Measurements from ENCODE around the gene EIF2S2. TPM values are rescaled to one million over a fixed set of nuclear protein-coding genes. Genes with fewer than 3 reads are reported as not detected.

EIF2S2 gene
- total RNA-seq, 4 donors from 2014 or later = 32.8 to 43.1 (median 41.0) TPM

- no peaks in the 10 kb centered on the region for H3K9me3 ChIP-seq
- no peak for TF ChIP-seq POLR2A (IDR thresholded peaks at IDR 0.05)
- TF ChIP-seq, protein P1, sequence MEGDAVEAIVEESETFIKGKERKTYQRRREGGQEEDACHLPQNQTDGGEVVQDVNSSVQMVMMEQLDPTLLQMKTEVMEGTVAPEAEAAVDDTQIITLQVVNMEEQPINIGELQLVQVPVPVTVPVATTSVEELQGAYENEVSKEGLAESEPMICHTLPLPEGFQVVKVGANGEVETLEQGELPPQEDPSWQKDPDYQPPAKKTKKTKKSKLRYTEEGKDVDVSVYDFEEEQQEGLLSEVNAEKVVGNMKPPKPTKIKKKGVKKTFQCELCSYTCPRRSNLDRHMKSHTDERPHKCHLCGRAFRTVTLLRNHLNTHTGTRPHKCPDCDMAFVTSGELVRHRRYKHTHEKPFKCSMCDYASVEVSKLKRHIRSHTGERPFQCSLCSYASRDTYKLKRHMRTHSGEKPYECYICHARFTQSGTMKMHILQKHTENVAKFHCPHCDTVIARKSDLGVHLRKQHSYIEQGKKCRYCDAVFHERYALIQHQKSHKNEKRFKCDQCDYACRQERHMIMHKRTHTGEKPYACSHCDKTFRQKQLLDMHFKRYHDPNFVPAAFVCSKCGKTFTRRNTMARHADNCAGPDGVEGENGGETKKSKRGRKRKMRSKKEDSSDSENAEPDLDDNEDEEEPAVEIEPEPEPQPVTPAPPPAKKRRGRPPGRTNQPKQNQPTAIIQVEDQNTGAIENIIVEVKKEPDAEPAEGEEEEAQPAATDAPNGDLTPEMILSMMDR (IDR thresholded peaks at IDR 0.05) = no peak
- TF ChIP-seq EP300 (IDR thresholded peaks at IDR 0.05) = no peak
- H3K27ac ChIP-seq = no peak overlapping the region
- WGBS, 2 donors = 0 to 2% methylated on average over 2 of the region's 2 CpGs
- H3K36me3 ChIP-seq = peaks cover 0 to 6% (median 0%) of the 10 kb centered on the region in 3 donors
- no peak overlapping the region for H3K4me3 ChIP-seq
- H3K27me3 ChIP-seq = no peaks in the 10 kb centered on the region
- H3K4me1 ChIP-seq = peaks cover 0 to 81% (median 22%) of the 10 kb centered on the region in 4 donors
- DNase-seq (ENCODE audit: low spot score in 2 of 2) = peak; percentile 25 to 64
Observed at GRCh38 chr20:34045294-34045693, 66.7 kb downstream of the EIF2S2 start.

GRCh38 chr20:34043025-34043424, 69.0 kb downstream of the EIF2S2 start:
- H3K4me3 ChIP-seq = no peak overlapping the region
- no peak overlapping the region for H3K27ac ChIP-seq
- peaks cover 0 to 6% (median 0%) of the 10 kb centered on the region in 3 donors for H3K36me3 ChIP-seq
- TF ChIP-seq EP300 (IDR thresholded peaks at IDR 0.05) = no peak
- TF ChIP-seq, protein P1 (IDR thresholded peaks at IDR 0.05) = no peak
- TF ChIP-seq POLR2A (IDR thresholded peaks at IDR 0.05) = no peak
- DNase-seq (ENCODE audit: low spot score in 2 of 2) = no peak
- peaks cover 0 to 82% (median 18%) of the 10 kb centered on the region in 4 donors for H3K4me1 ChIP-seq
- no peaks in the 10 kb centered on the region for H3K27me3 ChIP-seq
- no peaks in the 10 kb centered on the region for H3K9me3 ChIP-seq

DNA sequence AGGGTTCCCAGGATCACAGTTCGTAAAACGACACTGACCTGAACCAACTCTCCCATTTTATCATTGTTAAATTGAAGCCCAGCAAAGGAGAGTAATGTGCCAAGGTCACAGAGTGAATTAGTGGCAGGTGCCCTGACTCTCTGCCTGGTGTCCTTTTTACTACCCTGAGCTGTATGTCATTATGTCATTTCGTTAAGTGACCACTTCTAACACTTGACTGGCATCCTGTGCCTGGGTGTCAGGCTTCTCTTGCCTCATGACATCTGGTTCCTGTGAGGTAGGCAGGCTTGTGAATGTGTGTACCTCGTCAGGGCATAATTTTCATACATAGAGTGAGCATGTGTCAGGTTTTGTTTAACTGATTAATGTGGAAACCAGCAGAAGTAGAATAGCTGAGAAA, 69.8 kb downstream of the EIF2S2 start:
- Histone ChIP-seq H3K27ac (no peak overlapping the region), H3K4me3 (no peak overlapping the region), H3K9me3 (no peaks in the 10 kb centered on the region), H3K4me1 (peaks cover 0 to 82% (median 25%) of the 10 kb centered on the region in 4 donors), H3K36me3 (peaks cover 0 to 6% (median 0%) of the 10 kb centered on the region in 3 donors), H3K27me3 (no peaks in the 10 kb centered on the region)
- DNase-seq (ENCODE audit: low spot score in 2 of 2) = no peak
- TF ChIP-seq, protein P1 (IDR thresholded peaks at IDR 0.05) = no peak
- no peak for TF ChIP-seq EP300 (IDR thresholded peaks at IDR 0.05)
- no peak for TF ChIP-seq POLR2A (IDR thresholded peaks at IDR 0.05)
- 74 to 85% methylated on average over 4 of the region's 4 CpGs for WGBS, 2 donors

DNA sequence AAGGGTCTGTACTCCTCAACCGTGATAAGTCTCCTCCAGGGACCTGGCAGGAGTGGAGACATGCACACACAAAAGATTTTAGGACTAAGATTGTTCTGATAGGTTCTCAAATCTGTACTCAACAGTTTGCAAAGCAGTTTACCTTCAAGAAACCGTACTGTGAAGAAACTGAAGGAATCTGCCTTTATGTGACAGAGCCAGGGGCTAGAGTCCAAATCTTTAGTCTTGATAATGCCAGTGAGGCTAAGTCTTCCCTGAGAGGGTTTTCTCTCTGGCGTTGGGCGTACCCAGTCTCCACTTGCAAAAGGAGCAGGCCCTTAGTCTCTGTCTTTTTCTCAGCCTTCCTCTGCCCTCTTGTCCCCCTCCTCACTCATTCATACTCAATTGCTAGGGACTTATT, 70.8 kb downstream of the EIF2S2 start:
- Histone ChIP-seq H3K9me3 (no peaks in the 10 kb centered on the region), H3K27ac (no peak overlapping the region), H3K4me1 (peaks cover 0 to 90% (median 33%) of the 10 kb centered on the region in 4 donors), H3K27me3 (no peaks in the 10 kb centered on the region), H3K4me3 (no peak overlapping the region), H3K36me3 (peaks cover 0 to 6% (median 0%) of the 10 kb centered on the region in 3 donors)
- no peak for DNase-seq (ENCODE audit: low spot score in 2 of 2)
- TF ChIP-seq EP300 (IDR thresholded peaks at IDR 0.05) = no peak
- no peak for TF ChIP-seq POLR2A (IDR thresholded peaks at IDR 0.05)
- TF ChIP-seq, protein P1 (IDR thresholded peaks at IDR 0.05) = no peak
- 78 to 79% methylated on average over 4 of the region's 4 CpGs for WGBS, 2 donors

- Histone ChIP-seq H3K4me1 (peaks cover 0 to 86% (median 28%) of the 10 kb centered on the region in 4 donors), H3K27ac (no peak overlapping the region), H3K4me3 (no peak overlapping the region), H3K9me3 (no peaks in the 10 kb centered on the region), H3K36me3 (peaks cover 0 to 6% (median 0%) of the 10 kb centered on the region in 3 donors), H3K27me3 (no peaks in the 10 kb centered on the region)
- DNase-seq (ENCODE audit: low spot score in 2 of 2) = no peak
- TF ChIP-seq, protein P1 (IDR thresholded peaks at IDR 0.05) = no peak
- 71 to 73% methylated on average over 8 to 9 of the region's 9 CpGs for WGBS, 2 donors
Observed at GRCh38 chr20:34040300-34040995, 71.6 kb downstream of the EIF2S2 start.

Measured in tibial nerve (tissue), 4 donors.